ENCODE measurements around the gene GNB1. TPM values are rescaled to one million over a fixed set of nuclear protein-coding genes. Genes with fewer than 3 reads are reported as not detected.

The GNB1 gene
- total and polyA plus RNA-seq, 2 of the 4 experiments (the other 2 are of a cell fraction), result 73.5 to 371 TPM

DNA sequence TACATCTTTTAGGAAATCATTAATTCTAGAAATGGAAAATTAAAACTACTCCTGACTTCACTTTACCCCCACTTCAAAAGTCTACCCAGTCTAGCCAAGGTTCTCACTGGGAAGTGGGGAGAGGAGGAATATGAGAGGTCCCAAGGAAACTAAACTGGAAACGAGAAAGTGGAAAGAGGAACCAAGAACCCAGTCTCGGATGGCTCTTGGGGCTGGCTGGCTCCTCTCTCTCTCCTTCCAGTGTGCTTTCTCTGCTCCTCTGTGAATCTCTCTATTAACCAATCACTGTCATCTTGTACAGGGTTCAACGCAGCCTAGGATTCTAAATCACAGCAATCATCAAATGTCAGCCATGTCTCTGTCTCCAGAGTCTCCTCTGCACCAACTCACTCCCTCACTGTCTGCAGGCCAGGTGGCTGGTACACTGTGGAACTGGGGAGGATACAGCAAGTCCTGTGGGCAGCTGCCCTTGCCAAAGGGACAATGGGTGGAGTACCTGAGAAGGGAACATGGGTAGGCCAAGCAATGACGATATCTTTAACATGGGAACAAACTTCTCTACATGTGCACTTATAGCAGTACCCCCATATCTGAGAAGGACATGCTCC, 33.7 kb downstream of the GNB1 start:
- H3K27me3 ChIP-seq (ENCODE audit: control insufficient read depth, insufficient read depth, low read length), result no peaks in the 10 kb centered on the region
- H3K4ac ChIP-seq (ENCODE audit: low read depth, low read length), result no peak overlapping the region
- no peak overlapping the region for H2BK15ac ChIP-seq (ENCODE audit: low read depth, low read length)
- peaks cover 10% of the 10 kb centered on the region for H3K4me1 ChIP-seq (ENCODE audit: control insufficient read depth, insufficient read depth, low read length)
- CTCF ChIA-PET, result no interaction called here
- 40% methylated on average over 1 of the region's 4 CpGs; no CpG with 5 or more reads in 1 of the 2 experiments for WGBS, 2 experiments (ENCODE audit: extremely low coverage in 2 of 2, insufficient read length in 1 of 2)
- in situ Hi-C loops (cut with MboI; ENCODE audit: low sequenced_read_pairs), result no loop called here
- no peak overlapping the region for H3K9ac ChIP-seq (ENCODE audit: low read depth, low read length)
- no peak overlapping the region for H2AFZ ChIP-seq (replicated peaks; ENCODE audit: low read length, poor library complexity)
- H3K79me1 ChIP-seq (ENCODE audit: low read depth in 1 of 2, low read length in 2 of 2), result peaks cover 0 to 69% of the 10 kb centered on the region in 2 experiments; a peak in 2 of 4 replicates
- peak overlapping the region; percentile 1 for H2AK9ac ChIP-seq (replicated peaks; ENCODE audit: low read depth, low read length, poor library complexity)
- POLR2A ChIA-PET (ENCODE audit: unreplicated experiment), result no interaction called here
- H3K4me3 ChIP-seq (ENCODE audit: insufficient read depth, low read depth, low read length), result no peak overlapping the region
- H2BK20ac ChIP-seq (ENCODE audit: low read depth, low read length), result no peak overlapping the region
- H2BK5ac ChIP-seq (ENCODE audit: low read depth, low read length, poor library complexity, severe bottlenecking), result no peak overlapping the region
- no peak overlapping the region for H3K14ac ChIP-seq (replicated peaks; ENCODE audit: low read depth, low read length)
- dilution Hi-C loops (cut with HindIII; ENCODE audit: low sequenced_read_pairs, unreplicated experiment), result no loop called here
- H4K20me1 ChIP-seq (ENCODE audit: insufficient read depth, low read length), result peaks cover 100% of the 10 kb centered on the region
- H3K9me3 ChIP-seq (ENCODE audit: control insufficient read depth, insufficient read depth, low read length), result no peaks in the 10 kb centered on the region
- 0 out of 2 replicates have a peak overlapping the region, but pooled peaks have one; percentile 51 for H3K23ac ChIP-seq (ENCODE audit: low read depth, low read length)
- no peak overlapping the region for H3K18ac ChIP-seq (ENCODE audit: low read depth, low read length)
- intact Hi-C loops (cut with micrococcal nuclease), result no loop called here
- no peak overlapping the region for H4K91ac ChIP-seq (ENCODE audit: insufficient read depth, low read depth, low read length)
- no peak overlapping the region for H2BK120ac ChIP-seq (ENCODE audit: low read depth, low read length)
- TF ChIP-seq POLR2A (IDR thresholded peaks at IDR 0.05; ENCODE audit: low read depth, low read length) (no peak), SMC3 (IDR thresholded peaks at IDR 0.05; ENCODE audit: low read depth, low read length) (no peak), RCOR1 (IDR thresholded peaks at IDR 0.05; ENCODE audit: insufficient replicate concordance, low read length) (no peak), RFX5 (IDR thresholded peaks at IDR 0.05; ENCODE audit: low read depth, low read length) (no peak), MAZ (IDR thresholded peaks at IDR 0.05; ENCODE audit: borderline replicate concordance, low read depth, low read length) (no peak), CHD1 (IDR thresholded peaks at IDR 0.05; ENCODE audit: low read depth, low read length) (no peak), MXI1 (IDR thresholded peaks at IDR 0.05; ENCODE audit: borderline replicate concordance, low read depth, low read length) (no peak), BHLHE40 (IDR thresholded peaks at IDR 0.05; ENCODE audit: low read depth, low read length) (no peak), ELK1 (IDR thresholded peaks at IDR 0.05; ENCODE audit: borderline replicate concordance, low read depth, low read length) (no peak), FOS (IDR thresholded peaks at IDR 0.05; ENCODE audit: low read depth, low read length) (no peak), MAFK (IDR thresholded peaks at IDR 0.05; ENCODE audit: low read depth, low read length) (no peak)
- TF ChIP-seq, protein P1, sequence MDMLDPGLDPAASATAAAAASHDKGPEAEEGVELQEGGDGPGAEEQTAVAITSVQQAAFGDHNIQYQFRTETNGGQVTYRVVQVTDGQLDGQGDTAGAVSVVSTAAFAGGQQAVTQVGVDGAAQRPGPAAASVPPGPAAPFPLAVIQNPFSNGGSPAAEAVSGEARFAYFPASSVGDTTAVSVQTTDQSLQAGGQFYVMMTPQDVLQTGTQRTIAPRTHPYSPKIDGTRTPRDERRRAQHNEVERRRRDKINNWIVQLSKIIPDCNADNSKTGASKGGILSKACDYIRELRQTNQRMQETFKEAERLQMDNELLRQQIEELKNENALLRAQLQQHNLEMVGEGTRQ (IDR thresholded peaks at IDR 0.05; ENCODE audit: low read depth, low read length), result no peak
- H3K36me3 ChIP-seq (ENCODE audit: control insufficient read depth, insufficient read depth, low read length), result peaks cover 8% of the 10 kb centered on the region
- no peak overlapping the region for H4K5ac ChIP-seq (ENCODE audit: low read depth, low read length)
- DNase-seq (no peak), ATAC-seq (ENCODE audit: low read depth) (no peak)
- no TSS peak for BruUV-seq (replicated peaks)
- H3K27ac ChIP-seq (ENCODE audit: insufficient read depth, low read length), result no peak overlapping the region
- peaks cover 25% of the 10 kb centered on the region for H3K9me1 ChIP-seq (ENCODE audit: insufficient read depth, low read length)
- no peak overlapping the region for H2AK5ac ChIP-seq (ENCODE audit: low read depth, low read length)
- no peak overlapping the region for H3K56ac ChIP-seq (ENCODE audit: extremely low read depth, insufficient read depth, low read length)
- no peak overlapping the region for H4K8ac ChIP-seq (ENCODE audit: low read depth in 2 of 2, low read length in 2 of 2)
- H3K4me2 ChIP-seq (ENCODE audit: low read depth, low read length), result no peak overlapping the region

All from IMR-90 (cell line).